ENCODE results near the gene KLRG1.
A peak's percentile ranks its signal among the peaks of the same experiment; 100 is the strongest.

Gene KLRG1

GRCh38 chr12:8989413-8989812, at the start of gene KLRG1:
Gene KLRG1 (plus strand): TSS chr12:8989546. CDS start chr12:8989636, 90 bp downstream.
- no peak for DNase-seq (ENCODE audit: low spot score)

- no peak for DNase-seq (ENCODE audit: low spot score)
Observed at GRCh38 chr12:8941691-8942478, 47.5 kb upstream of the KLRG1 start.

GRCh38 chr12:8943565-8944186, 45.7 kb upstream of the KLRG1 start:
- DNase-seq (ENCODE audit: low spot score): no peak

- DNase-seq (ENCODE audit: low spot score): no peak
Observed at GRCh38 chr12:8946733-8947132, 42.6 kb upstream of the KLRG1 start.

- peak; percentile 16 for DNase-seq (ENCODE audit: low spot score)
Observed at GRCh38 chr12:8947737-8948136, 41.6 kb upstream of the KLRG1 start.

GRCh38 chr12:8948701-8949341, 40.5 kb upstream of the KLRG1 start:
- DNase-seq (ENCODE audit: low spot score): peak; percentile 22

GRCh38 chr12:8949342-8950220, 39.8 kb upstream of the KLRG1 start, which contains the start of gene M6PR:
Gene M6PR (minus strand): TSS chr12:8949645. CDS start chr12:8946404, 3,241 bp downstream.
- DNase-seq (ENCODE audit: low spot score): peak; percentile 96

GRCh38 chr12:8950221-8950527, 39.2 kb upstream of the KLRG1 start:
- no peak for DNase-seq (ENCODE audit: low spot score)

GRCh38 chr12:8950702-8951478, 38.5 kb upstream of the KLRG1 start:
- no peak for DNase-seq (ENCODE audit: low spot score)

GRCh38 chr12:8951744-8952143, 37.6 kb upstream of the KLRG1 start:
- no peak for DNase-seq (ENCODE audit: low spot score)

- DNase-seq (ENCODE audit: low spot score): no peak
Observed at GRCh38 chr12:8953773-8954402, 35.5 kb upstream of the KLRG1 start.

- DNase-seq (ENCODE audit: low spot score): no peak
Observed at GRCh38 chr12:8956073-8956472, 33.3 kb upstream of the KLRG1 start.

GRCh38 chr12:8956772-8957171, 32.6 kb upstream of the KLRG1 start:
- DNase-seq (ENCODE audit: low spot score): no peak

GRCh38 chr12:8957561-8957960, 31.8 kb upstream of the KLRG1 start:
- DNase-seq (ENCODE audit: low spot score): no peak

- no peak for DNase-seq (ENCODE audit: low spot score)
Observed at GRCh38 chr12:8958066-8958465, 31.3 kb upstream of the KLRG1 start.

GRCh38 chr12:8960176-8960575, 29.2 kb upstream of the KLRG1 start:
- DNase-seq (ENCODE audit: low spot score): no peak

GRCh38 chr12:8968761-8969160, 20.6 kb upstream of the KLRG1 start:
- DNase-seq (ENCODE audit: low spot score): no peak

GRCh38 chr12:8969861-8970411, 19.4 kb upstream of the KLRG1 start:
- no peak for DNase-seq (ENCODE audit: low spot score)

- DNase-seq (ENCODE audit: low spot score): no peak
Observed at GRCh38 chr12:8970432-8970831, 18.9 kb upstream of the KLRG1 start.

GRCh38 chr12:8980137-8980536, 9.2 kb upstream of the KLRG1 start:
- DNase-seq (ENCODE audit: low spot score): no peak
